Tongue (tissue), 2 donors: ENCODE measurements around the gene SPTBN1. TPM values are rescaled to one million over a fixed set of nuclear protein-coding genes. Genes with fewer than 3 reads are reported as not detected.
A peak's percentile ranks its signal among the peaks of the same experiment; 100 is the strongest.

Experiments used
- DNase-seq: peaks from one replicate; pipeline ENCODE4 v3.0.0-alpha.2; 2015
- total RNA-seq: library from RNA; depleted of rRNA; stranded (reverse); fragments of >200 nt; gene quantifications from one replicate; pipeline ENCODE4 v1.2.3, GENCODE V29; 2014

Gene SPTBN1
- total RNA-seq, 1 donor from 2014 or later, result 402 TPM

GRCh38 chr2:54434711-54435110, 21.4 kb upstream of the SPTBN1 start:
- no peak for DNase-seq

DNA sequence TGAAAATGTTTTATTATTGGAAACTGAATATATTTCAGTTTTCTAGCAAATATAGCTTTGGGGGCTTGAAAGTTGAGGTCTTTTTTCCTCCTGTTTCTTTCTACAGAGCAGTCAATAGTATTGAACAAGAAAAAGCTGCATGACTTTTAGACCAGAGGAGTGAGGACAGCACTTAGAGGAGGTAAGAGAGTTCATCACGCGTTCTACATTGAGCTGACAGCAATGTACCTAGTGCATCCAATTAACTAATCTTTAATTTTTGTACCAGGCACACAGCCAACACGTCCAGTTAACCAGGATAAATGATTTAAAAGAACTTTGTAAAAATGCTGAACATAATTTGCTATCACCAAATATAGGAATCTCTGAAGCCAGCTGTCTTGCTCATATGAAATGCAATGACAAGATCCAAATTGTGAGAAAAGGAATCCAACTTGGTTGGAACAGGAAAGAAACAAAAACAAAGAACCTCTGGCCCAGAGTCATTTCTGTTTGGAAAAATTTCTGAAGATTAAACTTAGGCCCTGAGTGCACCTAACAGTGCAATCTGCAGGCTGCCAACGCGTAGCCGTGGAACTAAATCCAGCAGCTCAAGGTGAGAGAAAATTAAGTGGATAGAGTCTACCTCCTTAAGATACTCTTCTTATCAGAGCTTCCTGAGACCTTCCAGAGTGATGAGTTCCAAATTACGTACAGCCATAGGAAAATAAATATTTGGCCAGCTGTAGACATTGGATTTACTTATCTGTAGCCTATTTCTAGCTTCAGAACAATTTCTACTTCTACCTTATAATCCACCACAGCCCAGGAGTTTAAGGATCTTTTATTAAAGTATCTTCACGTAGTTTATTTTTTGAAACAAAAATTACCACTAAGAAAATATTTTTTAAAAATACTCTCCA, 20.6 kb upstream of the SPTBN1 start:
- no peak for DNase-seq

DNA sequence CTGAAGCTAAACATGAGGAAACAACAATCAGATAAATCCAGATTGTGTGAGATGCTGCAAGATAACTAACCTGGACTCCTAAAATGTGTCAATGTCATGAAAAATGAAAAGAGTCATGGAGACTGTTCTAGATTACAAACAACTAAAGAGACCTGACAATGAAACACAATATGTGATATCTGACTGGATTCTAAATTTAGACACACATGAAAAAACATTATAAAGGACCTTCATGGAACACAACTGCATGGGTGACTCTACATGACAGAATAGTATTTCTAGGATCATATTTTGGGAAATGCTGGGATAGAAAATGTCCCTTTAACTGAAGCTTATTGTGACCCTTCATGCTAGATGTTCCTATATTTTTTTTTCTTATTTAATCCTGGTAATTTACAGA, 18.5 kb upstream of the SPTBN1 start:
- no peak for DNase-seq

- no peak for DNase-seq
These were observed 17.9 kb upstream of the SPTBN1 start for GRCh38 chr2:54438271-54438670.

DNA sequence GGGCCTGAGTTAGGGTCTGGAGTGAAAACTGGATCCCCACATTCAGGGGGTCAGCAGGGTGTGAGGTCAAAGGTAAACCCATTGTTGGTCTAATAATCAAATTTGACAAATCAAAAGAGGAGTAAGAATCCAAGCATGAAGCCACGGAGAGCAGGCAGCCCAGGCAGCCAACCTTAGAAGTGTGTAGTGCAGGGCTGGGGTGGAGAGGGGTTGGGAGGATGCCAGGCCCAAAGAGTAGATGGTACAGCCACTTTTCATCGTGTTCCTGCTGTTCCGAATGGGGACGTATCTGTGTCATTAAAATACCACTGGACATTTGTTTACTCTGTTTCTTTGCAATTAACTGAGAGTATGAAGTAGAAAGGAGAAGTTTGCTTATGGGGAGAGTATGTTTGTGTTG, 16.5 kb upstream of the SPTBN1 start:
- no peak for DNase-seq

DNA sequence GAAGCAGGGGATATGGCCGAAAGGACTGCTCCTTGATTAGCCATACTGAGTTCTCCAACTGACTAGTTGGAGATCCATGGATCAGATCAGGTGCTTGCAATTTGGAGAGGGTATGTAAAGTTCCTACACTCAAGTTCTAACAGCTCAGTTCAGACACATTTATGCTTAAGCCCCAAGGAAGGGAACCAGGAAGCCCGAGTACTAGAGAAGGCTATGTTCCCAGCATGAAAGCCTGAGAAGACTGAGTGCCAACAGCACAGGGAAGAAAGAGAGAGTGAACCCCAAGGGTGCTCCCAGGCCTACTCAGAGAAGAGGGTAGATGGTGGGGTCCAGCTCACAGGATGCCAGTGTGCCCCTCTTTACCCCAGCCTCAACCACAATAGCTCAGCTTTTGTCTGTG, 16.1 kb upstream of the SPTBN1 start:
- DNase-seq, result no peak

GRCh38 chr2:54444503-54444902, 11.6 kb upstream of the SPTBN1 start:
- DNase-seq, result no peak

GRCh38 chr2:54446122-54446521, 10.0 kb upstream of the SPTBN1 start:
- no peak for DNase-seq

DNA sequence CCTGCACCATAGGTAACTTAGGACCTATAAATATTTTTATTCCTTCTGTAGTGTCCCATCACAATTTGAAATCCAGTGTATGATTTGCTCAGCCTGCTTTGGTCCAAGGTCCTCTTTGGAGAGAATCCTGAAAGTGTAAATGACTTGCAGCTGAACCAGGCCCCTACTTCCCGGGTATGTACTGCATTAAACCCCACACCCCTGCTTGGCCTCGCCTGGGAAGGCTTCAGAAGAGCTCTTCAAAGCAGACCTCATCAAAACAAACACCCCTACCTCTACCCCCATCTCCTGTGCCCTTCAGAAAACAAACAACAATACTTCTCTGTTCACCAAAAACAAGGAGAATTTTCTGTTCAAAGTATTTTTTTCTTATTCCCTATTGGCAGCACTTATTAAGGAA, 9.5 kb upstream of the SPTBN1 start:
- no peak for DNase-seq

DNA sequence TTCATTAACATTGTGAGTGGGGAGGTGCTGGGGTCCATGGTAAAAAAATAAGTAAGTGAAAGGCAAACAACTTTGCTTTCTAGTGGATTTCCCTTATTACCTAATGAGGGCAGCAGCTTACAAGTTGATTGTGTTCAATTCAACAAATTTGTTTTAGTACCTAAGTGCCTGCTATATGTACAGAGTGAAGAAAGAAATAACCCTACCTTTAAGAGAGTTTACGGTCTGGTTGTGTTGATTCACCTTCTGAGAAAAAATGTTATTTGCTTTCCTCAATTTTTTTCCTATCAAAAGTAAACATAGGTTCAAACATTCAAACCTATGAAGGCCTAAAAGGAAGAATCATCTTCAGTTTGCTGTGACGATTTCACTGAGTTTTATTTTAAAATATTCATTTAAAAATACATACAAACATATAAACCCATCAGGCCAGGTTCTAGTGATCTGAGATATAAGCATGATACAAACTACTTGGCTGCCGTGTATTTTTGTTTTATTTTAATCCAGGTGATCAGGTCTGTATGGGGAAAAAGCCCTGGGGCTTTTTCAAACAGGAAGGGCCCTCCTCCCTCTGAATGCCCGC, 1.5 kb upstream of the SPTBN1 start:
- DNase-seq, result no peak

DNA sequence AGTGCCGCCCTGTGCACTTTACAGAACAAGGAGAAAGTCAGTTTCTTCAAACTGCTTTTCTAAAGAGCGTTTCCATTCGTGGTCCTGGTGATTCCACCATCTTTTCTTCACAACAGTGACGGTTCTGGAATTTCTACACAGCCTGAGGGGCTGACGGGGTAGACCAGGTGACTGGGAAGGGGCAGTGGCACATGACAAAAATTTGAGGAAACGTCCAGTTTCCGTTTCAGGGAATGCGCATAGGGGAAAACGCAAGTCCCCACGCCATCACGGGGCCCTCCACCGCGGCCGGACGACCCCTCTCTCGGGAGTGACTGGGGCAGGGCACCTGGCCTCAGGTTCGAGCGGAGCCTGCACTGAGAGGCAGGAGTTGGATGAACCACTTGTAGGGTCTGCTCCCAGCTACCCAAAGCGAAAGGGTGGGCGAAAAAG, 980 bp upstream of the SPTBN1 start:
- peak; percentile 65 for DNase-seq

GRCh38 chr2:54456362-54456611, 160 bp downstream of the SPTBN1 start:
- no peak for DNase-seq

- DNase-seq, result peak; percentile 79
These were observed 640 bp downstream of the SPTBN1 start for GRCh38 chr2:54456612-54457322.

- peak; percentile 65 for DNase-seq
These were observed 1.3 kb downstream of the SPTBN1 start for GRCh38 chr2:54457323-54458023.

- peak; percentile 56 for DNase-seq
These were observed 2.9 kb downstream of the SPTBN1 start for GRCh38 chr2:54459037-54459441.

DNA sequence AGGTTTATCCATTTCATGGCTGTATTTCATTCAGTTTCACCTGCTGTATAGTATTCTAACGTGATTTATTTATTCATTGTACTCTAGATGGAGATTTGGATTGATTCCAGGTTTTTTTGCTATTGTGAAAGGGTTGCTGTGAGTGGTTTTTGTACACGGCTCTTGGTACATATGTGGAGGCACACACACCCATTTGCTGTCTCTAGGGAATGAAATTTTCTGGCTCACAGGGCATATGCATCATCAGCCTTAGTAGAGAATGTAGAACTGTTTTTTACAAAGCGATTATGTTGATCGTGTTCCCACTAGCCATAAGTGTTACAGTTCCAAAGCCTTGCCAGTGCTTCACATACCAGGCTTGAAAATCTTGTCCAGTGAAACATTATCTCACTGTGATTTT, 5.1 kb downstream of the SPTBN1 start:
- no peak for DNase-seq

DNA sequence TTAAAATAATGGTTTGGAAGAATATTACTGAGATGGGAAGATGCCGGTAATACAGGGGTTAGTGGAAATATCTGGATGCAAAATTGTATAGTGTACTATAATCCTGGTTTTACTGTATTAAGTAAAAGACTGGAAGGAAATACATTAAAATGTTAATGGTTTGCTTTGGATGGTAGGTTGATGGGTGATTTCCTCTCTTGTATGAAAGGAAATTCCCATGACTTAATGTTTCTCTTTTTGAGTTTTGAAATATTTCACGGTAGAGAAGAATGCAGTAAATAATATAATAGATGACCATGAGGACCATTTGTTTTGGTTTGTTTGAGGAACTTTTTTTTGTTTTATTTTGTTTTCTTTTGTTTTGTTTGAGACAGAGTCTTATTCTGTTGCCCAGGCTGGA, 8.2 kb downstream of the SPTBN1 start:
- DNase-seq, result no peak

- DNase-seq, result no peak
These were observed 9.0 kb downstream of the SPTBN1 start for GRCh38 chr2:54465143-54465542.

DNA sequence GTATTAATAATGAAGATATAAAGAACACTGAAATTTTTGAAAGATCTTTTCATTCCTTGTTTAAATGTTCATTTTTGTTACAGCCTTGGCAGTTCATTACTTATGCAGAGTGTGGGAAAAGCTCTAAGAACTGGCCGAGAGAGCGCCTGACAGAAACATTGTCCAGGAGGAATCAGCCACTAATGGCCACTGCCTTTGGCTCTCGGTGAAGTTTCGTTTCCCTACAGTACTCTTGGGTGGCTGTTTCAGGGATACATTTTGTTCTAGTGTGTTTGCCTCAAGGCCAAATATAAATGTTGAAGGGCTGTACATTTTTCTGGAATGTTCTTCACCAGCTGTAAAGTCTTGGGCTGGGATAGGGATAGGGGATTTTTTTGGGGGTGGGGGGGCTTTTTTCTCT, 10.7 kb downstream of the SPTBN1 start:
- DNase-seq, result peak; percentile 64

GRCh38 chr2:54468673-54469072, 12.5 kb downstream of the SPTBN1 start:
- DNase-seq, result no peak

GRCh38 chr2:54469484-54470053, 13.4 kb downstream of the SPTBN1 start:
- peak; percentile 49 for DNase-seq

DNA sequence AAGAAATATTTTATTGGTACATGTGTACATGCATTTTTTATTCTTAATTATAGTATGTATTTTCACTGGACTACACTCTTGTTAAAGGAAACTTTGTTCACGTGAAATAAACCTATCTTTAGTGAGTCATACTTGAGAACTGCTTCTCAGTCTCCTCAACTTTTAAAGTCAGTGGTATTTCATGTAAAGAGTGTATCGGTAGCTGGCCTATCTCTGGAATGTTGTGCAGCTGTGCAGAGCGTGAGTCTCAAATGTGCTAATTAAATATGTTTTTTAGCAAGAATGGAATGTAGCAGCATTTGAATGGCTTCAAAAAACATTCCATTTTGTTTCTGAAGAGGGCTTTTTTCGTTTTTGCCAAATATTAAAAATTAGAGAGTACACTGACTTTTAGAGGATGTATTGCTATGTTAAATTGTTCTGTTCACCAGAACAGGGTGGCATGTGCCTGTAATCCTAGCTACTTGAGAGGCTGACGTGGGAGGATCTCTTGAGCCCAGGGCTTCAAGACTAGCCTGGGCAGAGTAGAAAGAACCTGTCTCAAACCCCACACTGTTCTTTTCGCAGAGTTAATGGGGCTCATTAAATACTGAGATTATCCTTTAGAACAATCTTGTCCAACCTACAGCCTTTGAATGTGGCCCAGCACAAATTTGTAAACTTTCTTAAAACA, 14.3 kb downstream of the SPTBN1 start:
- DNase-seq, result peak; percentile 74
